HT-29 (cell line): ENCODE measurements around the gene MICALL1. TPM values are rescaled to one million over a fixed set of nuclear protein-coding genes. Genes with fewer than 3 reads are reported as not detected.

Source experiments
- DNase-seq: peaks from one replicate; pipeline ENCODE4 v3.0.0-alpha.2; 2015; ENCODE audit warnings: low spot score
- total RNA-seq: library from RNA; depleted of rRNA; stranded (reverse); fragments of >200 nt; shearing (Covaris generic); gene quantifications from 2 replicates; pipeline ENCODE4 v1.2.3, GENCODE V29; 2014; rRNA removed

MICALL1 gene
- total RNA-seq, 1 experiment from 2014 or later, result 23.7 TPM

DNA sequence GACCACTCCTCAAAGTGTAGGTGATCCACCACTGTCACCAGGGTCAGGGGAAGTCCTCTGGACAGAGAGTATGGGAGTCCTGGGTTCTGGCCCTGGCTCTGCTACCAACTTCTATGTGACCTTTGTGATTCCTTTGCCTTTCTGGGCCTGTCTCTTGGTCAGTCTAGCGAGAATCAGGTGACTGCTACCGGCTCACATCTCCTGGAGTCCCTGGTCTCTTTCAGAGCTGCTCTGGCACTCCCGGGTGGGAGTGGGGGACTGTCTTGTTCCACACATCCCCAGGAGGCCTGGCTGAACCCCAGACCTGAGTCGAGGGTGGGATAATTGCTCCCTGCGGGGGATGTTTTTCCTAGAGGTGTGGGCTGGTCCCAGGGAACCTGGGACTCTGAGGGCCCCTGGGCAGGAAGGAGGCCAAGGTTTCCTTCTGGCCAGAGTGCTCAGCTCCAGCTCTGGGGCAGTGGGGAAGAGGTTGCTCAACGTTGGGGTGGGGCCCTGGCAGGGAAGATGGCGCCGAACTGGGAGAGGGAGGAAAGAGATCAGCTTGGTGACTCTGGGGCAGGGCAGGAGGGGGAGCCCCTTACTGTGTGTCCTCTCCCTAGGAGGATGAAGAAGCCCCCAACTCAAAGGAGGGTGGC, 76.2 kb downstream of the MICALL1 start:
- no peak for DNase-seq

DNA sequence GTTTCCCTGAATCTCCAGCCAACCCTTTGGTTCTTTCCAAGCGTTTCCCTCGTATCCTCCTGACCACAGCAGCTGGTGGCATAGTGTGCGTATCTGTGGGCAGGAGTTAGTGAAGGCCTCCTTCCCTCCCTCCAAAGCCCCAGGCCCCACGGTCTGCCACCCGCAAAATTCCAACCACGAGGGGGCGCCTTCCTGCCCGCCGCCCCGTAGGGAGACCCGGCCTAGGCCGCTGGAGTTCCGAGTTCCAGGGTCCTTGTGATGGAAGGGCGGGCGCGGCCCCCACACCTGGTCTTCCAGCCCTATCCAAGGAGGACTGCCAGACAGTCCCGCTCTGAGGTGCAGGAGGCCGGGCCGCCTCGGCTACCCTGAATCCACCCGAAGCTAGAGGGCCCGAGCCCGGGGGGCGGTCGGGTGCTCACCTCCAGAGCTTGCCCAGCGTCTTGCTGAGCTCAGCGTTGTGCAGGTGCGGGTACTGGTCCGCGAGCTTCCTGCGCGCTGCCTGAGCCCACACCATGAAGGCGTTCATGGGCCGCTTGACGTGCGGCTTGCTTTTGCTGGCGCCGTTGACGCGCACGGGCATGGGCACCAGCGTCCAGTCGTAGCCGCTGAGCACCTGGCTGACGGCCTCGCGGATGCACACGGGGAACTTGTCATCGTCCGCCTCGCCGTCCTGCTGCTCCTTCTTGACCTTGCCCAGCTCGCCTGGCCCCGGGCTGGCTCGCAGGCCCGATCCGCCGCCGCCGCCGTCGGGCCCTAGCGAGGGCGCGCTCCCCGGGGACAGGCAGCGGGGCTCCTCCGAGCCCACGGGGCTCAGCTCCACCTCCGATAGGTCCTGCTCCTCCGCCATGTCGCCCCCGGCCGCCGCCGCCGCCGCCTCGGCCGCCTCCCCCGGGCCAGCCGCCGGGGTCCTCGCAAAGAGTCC, 77.1 kb downstream of the MICALL1 start:
- DNase-seq, result no peak

DNA sequence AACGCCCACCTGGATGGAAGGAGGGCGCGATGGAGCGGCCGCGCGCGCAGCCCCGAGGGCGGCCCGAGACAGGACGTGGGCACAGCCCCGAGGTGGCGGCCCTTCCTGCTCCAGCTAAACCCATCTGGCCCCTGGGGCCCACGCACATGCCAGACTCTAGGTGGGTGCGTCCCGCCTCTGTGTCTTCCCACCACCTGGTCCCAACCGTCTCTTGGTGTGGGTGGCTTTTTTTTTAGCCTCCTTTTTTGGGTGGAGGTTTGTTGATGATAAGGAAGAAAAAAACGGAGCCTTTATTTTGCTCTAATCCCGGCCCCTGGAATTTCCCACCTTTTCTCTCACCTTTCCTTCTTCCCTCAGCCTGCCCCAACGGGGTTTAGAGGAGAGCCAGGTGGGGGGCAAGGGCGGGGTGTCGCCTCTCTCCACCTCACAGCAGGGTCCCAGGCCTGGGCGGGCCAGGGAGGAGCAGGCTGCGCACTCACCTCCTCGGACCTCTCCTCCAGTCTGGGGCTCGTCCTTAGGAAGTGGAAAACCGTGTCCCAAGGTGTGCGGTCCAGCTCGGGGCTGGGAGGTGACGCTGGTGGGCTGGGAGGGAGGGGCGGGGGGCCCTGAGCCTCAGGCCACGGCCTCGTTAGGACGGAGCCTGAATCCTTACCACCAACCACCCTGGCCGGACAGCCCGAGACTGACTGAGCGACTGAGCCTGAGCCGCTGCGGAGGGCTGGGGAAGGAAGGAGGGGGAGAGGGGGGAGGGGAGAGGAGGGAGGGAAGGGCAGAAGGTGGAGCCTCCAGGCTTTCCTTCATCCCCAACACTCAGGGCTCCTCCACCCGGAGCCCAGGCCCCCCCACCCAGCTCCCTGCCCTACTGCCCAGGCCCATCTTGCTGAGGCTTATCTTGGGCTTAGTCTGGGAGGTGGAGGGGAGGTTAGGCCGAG, 78.0 kb downstream of the MICALL1 start, which contains the start of gene SOX10:
Gene SOX10, minus strand, starts transcription at position 696 of the 932 bp plus-strand sequence. CDS start 771 bp downstream, outside the sequence.
- no peak for DNase-seq

DNA sequence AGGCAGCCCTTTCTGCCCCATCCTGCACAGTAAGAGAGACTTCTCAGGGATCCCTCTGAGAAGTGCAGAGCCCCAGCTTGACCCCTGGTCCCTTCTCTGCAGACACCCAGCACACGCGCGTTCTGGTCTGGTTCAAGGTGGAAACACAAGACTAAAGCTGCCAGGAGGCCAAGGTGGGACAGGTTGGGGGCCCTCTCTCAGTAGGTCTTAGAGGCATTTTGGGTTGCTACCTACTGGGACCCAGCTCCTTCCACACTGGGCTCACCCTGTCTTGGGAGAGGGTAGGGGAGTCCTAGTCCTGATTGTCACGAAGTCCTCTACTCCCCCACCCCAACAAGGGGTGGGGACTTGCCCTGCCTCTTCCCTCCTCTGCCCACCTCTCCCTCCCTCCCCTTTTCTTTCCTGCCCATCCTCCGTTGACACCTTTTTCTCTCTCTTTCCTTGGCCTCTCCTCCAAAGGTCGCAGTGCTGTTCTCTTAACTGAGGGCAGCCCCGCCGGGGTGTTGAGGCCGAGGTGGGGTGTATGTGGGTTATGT, 79.0 kb downstream of the MICALL1 start:
- no peak for DNase-seq

DNA sequence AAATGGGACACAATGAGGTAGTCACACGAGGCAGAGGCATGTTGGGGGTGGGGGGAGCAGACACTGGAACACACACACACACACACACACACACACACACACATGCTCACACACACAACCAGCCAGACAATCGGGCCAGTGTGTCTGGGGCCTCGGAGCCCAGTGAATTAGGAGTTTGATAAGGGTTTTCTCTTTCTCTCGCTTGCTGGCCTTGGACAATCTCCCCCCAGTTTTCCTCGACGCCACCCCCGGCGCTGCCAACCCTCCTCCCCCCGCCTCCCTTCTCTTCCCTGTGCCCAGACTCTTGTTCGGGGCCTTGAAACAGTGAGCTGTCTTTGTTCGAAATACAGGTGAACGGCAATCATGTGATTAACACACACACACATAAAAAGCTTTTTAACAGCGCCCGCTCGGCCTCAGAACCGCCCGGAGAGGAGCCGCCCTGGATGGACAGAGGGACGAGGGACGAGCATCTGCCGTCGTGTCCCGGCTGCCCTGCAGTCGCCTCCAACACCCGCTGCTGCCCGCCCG, 79.7 kb downstream of the MICALL1 start:
- no peak for DNase-seq

DNA sequence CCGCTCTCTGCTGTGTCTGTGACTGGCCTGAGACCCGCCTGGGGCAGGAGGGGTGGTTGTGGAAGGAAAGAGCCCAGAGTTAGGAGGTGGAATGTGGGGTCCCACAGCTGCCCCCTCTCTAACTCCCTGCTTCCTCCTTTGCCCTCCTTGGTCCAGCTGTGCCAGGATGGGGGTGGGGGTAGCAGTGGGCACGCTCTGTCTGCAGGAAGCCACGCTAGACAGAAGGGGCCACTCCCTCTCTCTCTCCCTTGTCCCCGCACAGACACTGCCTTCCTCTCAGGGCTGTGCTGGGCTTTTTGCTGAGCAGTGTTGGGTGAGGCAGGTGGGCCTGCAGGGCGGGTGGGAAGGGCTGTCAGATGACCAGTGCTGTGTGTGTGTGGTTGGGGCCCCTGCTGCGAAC, 80.3 kb downstream of the MICALL1 start:
- no peak for DNase-seq

DNA sequence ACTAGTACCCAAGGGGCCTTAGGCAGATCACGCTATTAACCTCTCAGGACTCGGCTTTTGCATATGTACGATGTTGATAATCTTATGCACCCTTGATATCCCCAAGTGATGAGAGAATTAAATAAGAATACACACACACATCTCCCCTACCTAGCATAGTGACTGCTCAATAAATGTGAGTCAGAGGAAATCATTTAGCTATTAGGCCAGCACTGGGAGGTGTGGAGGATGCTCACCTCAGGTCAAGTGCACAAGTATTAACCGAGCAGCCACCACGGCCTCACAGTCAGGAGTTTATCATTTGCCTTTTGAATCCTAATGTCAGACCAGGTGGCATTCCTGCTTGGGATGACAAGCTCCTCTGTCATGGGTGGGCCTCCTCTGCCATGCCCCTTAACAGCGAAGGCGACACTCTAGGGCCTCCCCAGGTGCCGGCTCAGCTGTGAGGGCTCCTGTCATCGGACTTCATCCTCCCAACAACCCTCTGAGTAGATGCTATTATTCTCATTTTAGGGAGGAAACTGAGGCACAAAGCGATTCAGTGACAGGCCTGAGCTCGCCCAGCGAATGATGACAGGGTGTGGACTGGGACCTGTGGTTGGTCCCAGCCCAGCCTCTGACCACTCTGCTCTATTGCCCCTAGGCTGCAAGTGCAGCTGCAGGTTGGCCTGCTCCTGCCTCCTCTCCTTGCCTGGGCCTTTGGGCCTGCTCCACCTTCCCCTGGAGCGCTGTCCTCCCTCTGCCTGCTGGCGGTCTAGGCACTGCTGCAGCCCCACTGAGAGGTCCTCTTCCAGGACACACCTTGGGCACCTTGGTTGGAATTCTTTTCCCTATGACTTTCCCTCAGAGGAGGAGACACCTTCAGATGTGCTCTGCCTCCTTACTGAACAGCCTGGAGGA, 83.3 kb downstream of the MICALL1 start:
- no peak for DNase-seq

DNA sequence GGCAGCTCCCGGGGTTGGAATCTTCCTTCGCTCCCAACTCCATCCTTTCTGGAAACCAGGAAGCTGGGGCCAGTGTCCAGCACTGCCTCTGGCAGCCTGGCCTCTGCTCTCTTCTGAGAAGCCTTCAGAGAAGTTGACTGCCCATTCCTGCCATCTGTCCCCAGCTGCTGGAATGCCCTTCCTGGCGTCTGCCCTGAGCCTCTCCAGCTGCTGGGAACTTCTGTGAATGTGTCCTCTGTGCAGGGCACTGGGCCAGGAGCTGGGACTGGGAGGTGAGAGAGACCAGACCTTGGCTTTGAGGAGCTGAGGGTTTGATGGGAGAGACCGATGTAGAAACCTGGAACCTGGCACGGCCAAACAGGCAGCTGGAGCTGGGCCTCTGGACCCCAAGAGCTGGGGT, 84.2 kb downstream of the MICALL1 start:
- no peak for DNase-seq

DNA sequence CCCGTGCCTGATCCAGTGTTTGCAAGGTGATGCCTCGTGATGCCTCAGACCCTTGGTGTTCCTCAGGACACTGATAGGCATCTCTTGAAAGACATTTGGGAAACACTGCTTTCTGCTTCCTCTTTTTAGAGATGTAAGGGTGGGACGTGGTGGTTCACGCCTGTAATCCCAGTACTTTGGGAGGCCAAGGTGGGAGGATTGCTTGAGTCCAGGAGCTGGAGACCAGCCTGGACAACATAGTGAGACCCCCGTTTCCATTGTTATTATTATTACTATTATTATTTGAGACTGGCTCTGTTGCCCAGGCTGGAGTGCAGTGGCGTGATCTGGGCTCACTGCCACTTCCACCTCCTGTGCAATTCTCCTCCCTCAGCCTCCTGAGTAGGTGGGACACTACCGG, 84.8 kb downstream of the MICALL1 start:
- no peak for DNase-seq

DNA sequence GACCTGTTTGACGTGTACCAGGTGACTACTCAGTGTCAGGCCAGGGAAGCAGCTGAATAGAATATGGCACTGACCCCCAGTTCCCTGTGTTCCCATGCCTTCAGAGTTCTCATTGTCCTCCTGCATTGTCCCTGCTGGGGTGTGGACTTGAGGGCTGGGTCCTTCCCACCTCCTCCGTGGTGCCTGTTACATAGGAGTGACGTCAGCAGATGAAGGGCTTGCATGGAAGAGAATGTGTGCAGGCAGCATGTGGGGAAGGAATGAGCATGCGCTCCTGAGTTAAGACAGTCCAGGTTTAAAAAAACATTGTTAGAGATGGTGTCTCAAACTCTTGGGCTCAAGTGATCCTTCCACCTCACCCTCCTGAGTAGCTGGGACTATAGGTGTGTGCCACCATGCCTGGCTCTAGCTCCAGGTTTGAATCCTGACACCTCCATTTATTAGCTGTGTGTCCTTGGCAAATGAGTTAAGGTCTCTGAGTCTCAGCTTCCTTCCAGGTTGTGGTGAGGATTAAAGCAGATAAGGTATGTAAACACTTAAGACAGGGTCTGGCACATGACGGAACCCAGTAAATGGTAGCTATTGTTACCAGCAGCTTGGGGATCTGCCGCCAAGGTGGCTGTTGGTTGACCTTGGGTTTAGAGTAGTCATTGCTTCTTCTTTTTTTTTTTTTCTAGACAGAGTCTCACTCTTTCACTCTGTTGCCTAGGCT, 85.8 kb downstream of the MICALL1 start:
- DNase-seq, result no peak

Other genes with a start within 250 kb of the MICALL1 start
- 25.4 and 33.0 TPM in 2 replicates for gene PDXP, start 247.6 kb upstream of the MICALL1 start, total RNA-seq
- 15.3 and 30.9 TPM in 2 replicates for gene LGALS1, start 230.7 kb upstream of the MICALL1 start, total RNA-seq
- gene NOL12, start 220.0 kb upstream of the MICALL1 start, total RNA-seq, result 25.2 and 42.3 TPM in 2 replicates
- gene TRIOBP, start 209.2 kb upstream of the MICALL1 start, total RNA-seq, result 91.3 and 98.4 TPM in 2 replicates
- gene GCAT, start 98.4 kb upstream of the MICALL1 start, total RNA-seq, result 23.5 and 29.6 TPM in 2 replicates
- not detected in 2 replicates for gene GALR3, start 82.9 kb upstream of the MICALL1 start, total RNA-seq
- 17.8 and 19.6 TPM in 2 replicates for gene ANKRD54, start 62.0 kb upstream of the MICALL1 start, total RNA-seq
- gene EIF3L, start 56.9 kb upstream of the MICALL1 start, total RNA-seq, result 219 and 230 TPM in 2 replicates
- not detected in 2 replicates for gene C22orf23, start 47.3 kb downstream of the MICALL1 start, total RNA-seq
- 122 and 144 TPM in 2 replicates for gene POLR2F, start 47.4 kb downstream of the MICALL1 start, total RNA-seq
- gene SOX10, start 78.3 kb downstream of the MICALL1 start, total RNA-seq, result not detected in 2 replicates
- 49.5 and 52.5 TPM in 2 replicates for gene PICK1, start 151.1 kb downstream of the MICALL1 start, total RNA-seq
- gene SLC16A8, start 177.9 kb downstream of the MICALL1 start, total RNA-seq, result not detected in 2 replicates
- gene BAIAP2L2, start 204.4 kb downstream of the MICALL1 start, total RNA-seq, result 9.5 and 11.6 TPM in 2 replicates